HG03520 (cell line): ENCODE data around the gene TARBP2.

Experiments used
- ATAC-seq: cut with Tn5 transposase; IDR thresholded peaks from one replicate; pipeline ENCODE4 v1.9.1; 2021; ENCODE audit warnings: mild to moderate bottlenecking, moderate library complexity; ENCODE audit not compliant: unreplicated experiment

TARBP2 gene

GRCh38 chr12:53500776-53501614 is at the start of gene TARBP2:
TARBP2 (plus strand) TSS chr12:53501283; CDS start chr12:53501409, 126 bp downstream.
- peak; percentile 70 for ATAC-seq

- ATAC-seq: peak; percentile 97
These were observed 49.4 kb upstream of the TARBP2 start, which contains the start of gene PCBP2 for GRCh38 chr12:53451661-53452158. PCBP2 (plus strand) TSS chr12:53452102; CDS start chr12:53454801, 2,699 bp downstream.

- no peak for ATAC-seq
These were observed 48.7 kb upstream of the TARBP2 start for GRCh38 chr12:53452159-53453077.

GRCh38 chr12:53453953-53454640 is 47.0 kb upstream of the TARBP2 start:
- ATAC-seq: no peak

- ATAC-seq: no peak
These were observed 46.4 kb upstream of the TARBP2 start for GRCh38 chr12:53454707-53455106.

GRCh38 chr12:53456654-53457366 is 44.3 kb upstream of the TARBP2 start:
- ATAC-seq: no peak

GRCh38 chr12:53459097-53459496 is 42.0 kb upstream of the TARBP2 start:
- no peak for ATAC-seq

GRCh38 chr12:53461059-53461458 is 40.0 kb upstream of the TARBP2 start:
- ATAC-seq: no peak

GRCh38 chr12:53461591-53461990 is 39.5 kb upstream of the TARBP2 start:
- ATAC-seq: no peak

- no peak for ATAC-seq
These were observed 38.1 kb upstream of the TARBP2 start for GRCh38 chr12:53462935-53463334.

GRCh38 chr12:53463802-53464560 is 37.1 kb upstream of the TARBP2 start:
- no peak for ATAC-seq

GRCh38 chr12:53464685-53465418 is 36.2 kb upstream of the TARBP2 start:
- no peak for ATAC-seq

GRCh38 chr12:53465679-53466078 is 35.4 kb upstream of the TARBP2 start:
- no peak for ATAC-seq

- no peak for ATAC-seq
These were observed 34.4 kb upstream of the TARBP2 start for GRCh38 chr12:53466640-53467039.

GRCh38 chr12:53467082-53467481 is 34.0 kb upstream of the TARBP2 start:
- no peak for ATAC-seq

- no peak for ATAC-seq
These were observed 33.2 kb upstream of the TARBP2 start for GRCh38 chr12:53467880-53468279.

GRCh38 chr12:53468282-53468681 is 32.8 kb upstream of the TARBP2 start:
- no peak for ATAC-seq

- no peak for ATAC-seq
These were observed 29.0 kb upstream of the TARBP2 start for GRCh38 chr12:53472056-53472582.
